ENCODE measurements around the gene LHX2. TPM values are rescaled to one million over a fixed set of nuclear protein-coding genes. Genes with fewer than 3 reads are reported as not detected.

The LHX2 gene
- total RNA-seq, 4 donors from 2014 or later = not detected

Other genes with a start within 250 kb of the LHX2 start
- gene DENND1A, start 81.6 kb upstream of the LHX2 start, total RNA-seq = 10 to 100 TPM; 18.8 to 34.4 (median 28.2) TPM
- 10 to 100 TPM; 10.7 to 12.8 (median 11.0) TPM for gene NEK6, start 246.2 kb downstream of the LHX2 start, total RNA-seq